ENCODE results near the gene LPAR5.

The LPAR5 gene

DNA sequence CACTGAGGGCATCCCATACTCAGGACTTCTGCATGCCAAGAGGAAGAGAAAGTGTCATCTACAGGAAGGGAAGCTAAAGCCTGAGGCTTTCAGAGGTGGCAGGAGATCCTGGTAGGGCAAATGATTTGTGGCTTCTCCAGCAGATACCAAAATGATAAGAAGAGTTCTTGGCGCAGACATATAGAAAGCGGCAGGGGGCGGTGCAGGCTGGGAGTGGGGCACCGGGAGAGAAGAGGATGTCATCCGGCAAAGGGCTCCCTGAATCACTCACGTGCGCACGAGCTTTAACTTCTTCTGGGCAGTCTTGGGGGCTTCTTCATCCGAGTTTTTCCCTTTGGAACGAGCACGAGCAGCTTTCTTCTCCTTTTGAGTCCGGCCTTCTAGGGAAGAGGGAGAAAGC is 16.6 kb upstream of the LPAR5 start:
- WGBS (ENCODE audit: extremely low coverage, insufficient coverage, low lambda C conversion rate): no CpG with 5 or more reads among the region's 12 CpGs
- H2BK5ac ChIP-seq (ENCODE audit: low read length): no peak overlapping the region
- no peak overlapping the region for H4K8ac ChIP-seq (ENCODE audit: low read depth, low read length)
- H3K56ac ChIP-seq (ENCODE audit: low read length): no peak overlapping the region
- no peak for DNase-seq
- no peak overlapping the region for H3K23ac ChIP-seq (ENCODE audit: low read length)
- H3K18ac ChIP-seq (ENCODE audit: low read length): no peak overlapping the region
- no peak overlapping the region for H2AK5ac ChIP-seq (ENCODE audit: low read length)
- H3K79me2 ChIP-seq (ENCODE audit: control insufficient read depth, insufficient read depth, low read length): no peaks in the 10 kb centered on the region
- H3K4me1 ChIP-seq (ENCODE audit: control insufficient read depth, low read depth, low read length): no peaks in the 10 kb centered on the region
- H3K9ac ChIP-seq (ENCODE audit: low read length): no peak overlapping the region
- H3K27ac ChIP-seq (ENCODE audit: low read depth, low read length): no peak overlapping the region
- H2BK120ac ChIP-seq (ENCODE audit: low read depth, low read length): no peak overlapping the region
- H2BK15ac ChIP-seq (replicated peaks; ENCODE audit: low read depth): no peak overlapping the region
- H3K4me2 ChIP-seq (ENCODE audit: low read length): no peak overlapping the region
- H3K4me3 ChIP-seq (ENCODE audit: low read length): no peak overlapping the region
- H3K79me1 ChIP-seq (ENCODE audit: low read length): no peaks in the 10 kb centered on the region
- H3K27me3 ChIP-seq (ENCODE audit: insufficient read depth, low read length, poor library complexity): no peaks in the 10 kb centered on the region
- H3K36me3 ChIP-seq (ENCODE audit: control insufficient read depth, insufficient read depth, low read length): peaks cover 4% of the 10 kb centered on the region
- no peak overlapping the region for H4K5ac ChIP-seq (ENCODE audit: low read length)
- no peak overlapping the region for H3K4ac ChIP-seq (ENCODE audit: low read depth, low read length)

DNA sequence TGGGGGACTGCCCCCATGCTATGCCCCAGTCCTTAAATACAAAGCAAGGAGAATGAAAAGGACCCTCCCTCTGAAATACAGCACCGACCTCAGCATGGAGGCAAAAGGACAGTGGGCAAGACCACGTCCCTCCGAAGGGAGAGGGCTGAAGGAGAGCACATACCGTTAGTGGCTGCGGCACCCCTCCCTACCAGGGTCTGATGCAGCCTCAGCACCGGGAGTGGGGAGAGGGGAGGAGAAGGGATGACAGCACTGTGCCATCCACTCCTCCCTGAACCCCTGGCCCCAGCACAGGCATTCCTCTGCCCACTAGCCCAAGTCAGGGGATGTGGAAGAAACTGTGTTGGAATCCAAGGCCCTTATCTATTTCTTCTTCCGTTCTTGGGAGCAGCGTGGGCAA is 15.1 kb upstream of the LPAR5 start:
- Histone ChIP-seq H4K5ac (ENCODE audit: low read length) (no peak overlapping the region), H3K4me1 (ENCODE audit: control insufficient read depth, low read depth, low read length) (no peaks in the 10 kb centered on the region), H3K27me3 (ENCODE audit: insufficient read depth, low read length, poor library complexity) (no peaks in the 10 kb centered on the region), H3K56ac (ENCODE audit: low read length) (no peak overlapping the region), H3K23ac (ENCODE audit: low read length) (no peak overlapping the region), H2BK5ac (ENCODE audit: low read length) (no peak overlapping the region), H3K4me3 (ENCODE audit: low read length) (no peak overlapping the region), H2AK5ac (ENCODE audit: low read length) (no peak overlapping the region), H2BK15ac (replicated peaks; ENCODE audit: low read depth) (no peak overlapping the region), H3K79me2 (ENCODE audit: control insufficient read depth, insufficient read depth, low read length) (no peaks in the 10 kb centered on the region), H4K8ac (ENCODE audit: low read depth, low read length) (no peak overlapping the region), H3K79me1 (ENCODE audit: low read length) (no peaks in the 10 kb centered on the region), H3K9ac (ENCODE audit: low read length) (no peak overlapping the region), H3K36me3 (ENCODE audit: control insufficient read depth, insufficient read depth, low read length) (peaks cover 4% of the 10 kb centered on the region), H3K4me2 (ENCODE audit: low read length) (no peak overlapping the region), H3K4ac (ENCODE audit: low read depth, low read length) (no peak overlapping the region), H2BK120ac (ENCODE audit: low read depth, low read length) (no peak overlapping the region), H3K18ac (ENCODE audit: low read length) (no peak overlapping the region), H3K27ac (ENCODE audit: low read depth, low read length) (no peak overlapping the region)
- no CpG with 5 or more reads among the region's 8 CpGs for WGBS (ENCODE audit: extremely low coverage, insufficient coverage, low lambda C conversion rate)
- no peak for DNase-seq

DNA sequence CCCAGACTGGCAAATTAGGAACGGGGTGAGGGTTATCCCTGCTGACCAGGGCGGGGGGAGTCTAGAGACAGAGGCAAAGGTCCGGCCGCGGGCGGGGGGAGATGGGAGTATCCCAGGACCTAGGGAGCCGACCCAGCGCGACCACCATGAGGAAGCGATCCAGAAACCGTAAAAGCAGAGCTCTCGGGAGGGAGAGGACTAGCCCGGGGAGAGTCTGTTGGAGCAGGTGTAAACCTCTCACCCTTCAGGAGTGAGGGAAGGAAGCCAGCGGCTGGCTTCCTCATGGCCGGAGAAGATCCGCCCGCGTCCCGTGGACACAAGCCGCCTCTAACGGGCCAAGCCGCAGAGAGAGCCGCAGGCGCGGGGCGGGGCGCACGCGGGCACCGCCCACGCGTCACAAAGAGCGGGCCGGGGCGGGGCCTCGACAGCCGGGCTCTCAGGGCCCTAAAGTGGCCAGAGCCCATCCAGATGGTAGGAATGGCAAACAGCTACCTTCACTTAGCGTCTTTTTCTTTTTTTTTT is 11.4 kb upstream of the LPAR5 start, which contains the start of gene ACRBP:
TSS of gene ACRBP (minus strand) at position 350 of the 522 bp plus-strand sequence. CDS start at position 284, 66 bp downstream.
- H3K79me2 ChIP-seq (ENCODE audit: control insufficient read depth, insufficient read depth, low read length): no peaks in the 10 kb centered on the region
- H3K79me1 ChIP-seq (ENCODE audit: low read length): no peaks in the 10 kb centered on the region
- no peak within 1 kb of the TSS for H2BK15ac ChIP-seq (replicated peaks; ENCODE audit: low read depth)
- peak within 1 kb of the TSS; percentile 78 for H3K9ac ChIP-seq (ENCODE audit: low read length)
- no CpG with 5 or more reads among the region's 38 CpGs for WGBS (ENCODE audit: extremely low coverage, insufficient coverage, low lambda C conversion rate)
- H3K27me3 ChIP-seq (ENCODE audit: insufficient read depth, low read length, poor library complexity): no peaks in the 10 kb centered on the region
- no peak within 1 kb of the TSS for H2BK120ac ChIP-seq (ENCODE audit: low read depth, low read length)
- H4K8ac ChIP-seq (ENCODE audit: low read depth, low read length): no peak within 1 kb of the TSS
- no peak within 1 kb of the TSS for H3K18ac ChIP-seq (ENCODE audit: low read length)
- no peak within 1 kb of the TSS for H3K23ac ChIP-seq (ENCODE audit: low read length)
- peaks cover 4% of the 10 kb centered on the region for H3K36me3 ChIP-seq (ENCODE audit: control insufficient read depth, insufficient read depth, low read length)
- no peak within 1 kb of the TSS for H3K27ac ChIP-seq (ENCODE audit: low read depth, low read length)
- H2BK5ac ChIP-seq (ENCODE audit: low read length): no peak within 1 kb of the TSS
- DNase-seq: peak; percentile 64
- H3K4me1 ChIP-seq (ENCODE audit: control insufficient read depth, low read depth, low read length): no peaks in the 10 kb centered on the region
- no peak within 1 kb of the TSS for H3K4ac ChIP-seq (ENCODE audit: low read depth, low read length)
- H3K56ac ChIP-seq (ENCODE audit: low read length): peak within 1 kb of the TSS; percentile 89
- peak within 1 kb of the TSS; percentile 54 for H3K4me3 ChIP-seq (ENCODE audit: low read length)
- H3K4me2 ChIP-seq (ENCODE audit: low read length): peak within 1 kb of the TSS; percentile 84
- H2AK5ac ChIP-seq (ENCODE audit: low read length): no peak within 1 kb of the TSS
- peak within 1 kb of the TSS; percentile 81 for H4K5ac ChIP-seq (ENCODE audit: low read length)

DNA sequence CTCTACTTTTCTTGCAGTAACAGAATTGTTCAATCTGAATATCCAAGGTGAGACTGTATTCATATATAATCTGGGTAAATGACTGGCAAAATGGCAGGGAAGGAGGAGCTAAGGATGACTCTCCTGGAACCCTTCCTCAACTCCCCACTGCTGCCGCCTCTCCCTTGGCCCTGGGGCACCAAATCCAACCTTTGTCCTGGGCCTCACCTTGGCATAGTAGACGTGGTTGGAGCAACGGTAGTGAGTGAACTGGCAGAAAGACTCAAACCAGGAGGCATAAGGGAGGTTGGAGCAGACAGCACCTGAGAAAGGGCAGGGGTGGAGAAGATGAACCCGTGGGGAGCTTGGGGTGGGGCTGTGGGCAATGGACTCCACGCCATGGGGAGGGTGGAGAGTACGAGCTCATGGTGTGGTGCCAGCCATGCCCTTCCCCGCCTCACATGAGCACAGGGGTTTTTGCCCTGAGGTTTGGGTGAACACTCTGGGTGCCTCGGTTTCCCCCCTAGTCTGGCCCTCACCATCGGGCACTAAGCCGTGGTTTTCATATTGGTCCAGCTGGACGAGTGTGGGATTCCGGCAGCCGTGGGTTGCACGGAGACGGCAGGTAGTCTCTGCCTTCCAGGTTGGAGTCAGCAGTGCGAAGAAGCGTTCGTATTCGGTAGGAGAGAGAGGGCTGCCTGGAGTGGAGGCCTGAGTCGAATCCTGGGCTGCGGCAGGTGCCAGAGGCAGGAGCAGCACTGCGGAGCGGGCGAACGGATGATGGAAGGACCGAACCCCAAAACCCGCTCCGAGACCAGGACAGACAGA is 10.7 kb upstream of the LPAR5 start:
- Histone ChIP-seq H2BK15ac (replicated peaks; ENCODE audit: low read depth) (no peak overlapping the region), H2AK5ac (ENCODE audit: low read length) (no peak overlapping the region), H3K18ac (ENCODE audit: low read length) (no peak overlapping the region), H3K23ac (ENCODE audit: low read length) (no peak overlapping the region), H4K8ac (ENCODE audit: low read depth, low read length) (no peak overlapping the region), H3K79me2 (ENCODE audit: control insufficient read depth, insufficient read depth, low read length) (no peaks in the 10 kb centered on the region), H3K79me1 (ENCODE audit: low read length) (no peaks in the 10 kb centered on the region), H3K36me3 (ENCODE audit: control insufficient read depth, insufficient read depth, low read length) (peaks cover 4% of the 10 kb centered on the region), H4K5ac (ENCODE audit: low read length) (no peak overlapping the region), H3K4me3 (ENCODE audit: low read length) (no peak overlapping the region), H2BK120ac (ENCODE audit: low read depth, low read length) (no peak overlapping the region), H3K27me3 (ENCODE audit: insufficient read depth, low read length, poor library complexity) (no peaks in the 10 kb centered on the region), H3K4ac (ENCODE audit: low read depth, low read length) (no peak overlapping the region), H3K4me2 (ENCODE audit: low read length) (peak overlapping the region; percentile 84), H3K27ac (ENCODE audit: low read depth, low read length) (no peak overlapping the region), H3K56ac (ENCODE audit: low read length) (peak overlapping the region; percentile 89), H2BK5ac (ENCODE audit: low read length) (no peak overlapping the region), H3K9ac (ENCODE audit: low read length) (peak overlapping the region; percentile 78), H3K4me1 (ENCODE audit: control insufficient read depth, low read depth, low read length) (no peaks in the 10 kb centered on the region)
- DNase-seq: no peak
- WGBS (ENCODE audit: extremely low coverage, insufficient coverage, low lambda C conversion rate): no CpG with 5 or more reads among the region's 28 CpGs

DNA sequence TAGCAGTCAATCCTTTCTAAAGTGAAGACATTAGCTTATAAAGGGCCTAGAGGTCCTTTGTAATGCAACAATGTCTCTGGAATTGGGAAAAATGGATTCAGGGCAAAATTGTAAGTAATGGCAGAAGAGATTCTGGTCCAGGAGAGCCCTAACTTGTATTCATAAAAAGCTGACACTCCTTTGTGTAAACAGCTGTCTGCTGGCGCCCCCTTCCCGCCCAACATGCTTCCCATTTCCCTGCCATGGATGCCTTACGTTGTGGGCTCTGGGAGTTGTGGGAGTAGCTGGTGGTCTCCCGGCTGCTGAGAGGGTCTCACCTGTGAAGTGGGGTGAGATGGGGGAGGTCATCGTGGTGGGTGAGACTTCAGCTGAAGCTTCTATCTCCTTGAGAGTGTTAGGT is 9.1 kb upstream of the LPAR5 start:
- no peak overlapping the region for H3K56ac ChIP-seq (ENCODE audit: low read length)
- no peaks in the 10 kb centered on the region for H3K4me1 ChIP-seq (ENCODE audit: control insufficient read depth, low read depth, low read length)
- no peak overlapping the region for H2BK120ac ChIP-seq (ENCODE audit: low read depth, low read length)
- no peaks in the 10 kb centered on the region for H3K36me3 ChIP-seq (ENCODE audit: control insufficient read depth, insufficient read depth, low read length)
- H2BK15ac ChIP-seq (replicated peaks; ENCODE audit: low read depth): no peak overlapping the region
- H2BK5ac ChIP-seq (ENCODE audit: low read length): no peak overlapping the region
- H4K8ac ChIP-seq (ENCODE audit: low read depth, low read length): no peak overlapping the region
- no CpG with 5 or more reads among the region's 5 CpGs for WGBS (ENCODE audit: extremely low coverage, insufficient coverage, low lambda C conversion rate)
- H3K9ac ChIP-seq (ENCODE audit: low read length): no peak overlapping the region
- H3K27ac ChIP-seq (ENCODE audit: low read depth, low read length): no peak overlapping the region
- H3K23ac ChIP-seq (ENCODE audit: low read length): no peak overlapping the region
- H3K79me2 ChIP-seq (ENCODE audit: control insufficient read depth, insufficient read depth, low read length): no peaks in the 10 kb centered on the region
- H3K4ac ChIP-seq (ENCODE audit: low read depth, low read length): no peak overlapping the region
- H3K4me3 ChIP-seq (ENCODE audit: low read length): no peak overlapping the region
- no peak overlapping the region for H4K5ac ChIP-seq (ENCODE audit: low read length)
- no peak overlapping the region for H3K4me2 ChIP-seq (ENCODE audit: low read length)
- no peak overlapping the region for H2AK5ac ChIP-seq (ENCODE audit: low read length)
- no peaks in the 10 kb centered on the region for H3K79me1 ChIP-seq (ENCODE audit: low read length)
- H3K27me3 ChIP-seq (ENCODE audit: insufficient read depth, low read length, poor library complexity): no peaks in the 10 kb centered on the region
- DNase-seq: peak; percentile 52
- no peak overlapping the region for H3K18ac ChIP-seq (ENCODE audit: low read length)

All from mesendoderm (in vitro differentiated cells).